Spinal cord (tissue), 10 donors: ENCODE results near the gene PARP4. TPM values are rescaled to one million over a fixed set of nuclear protein-coding genes. Genes with fewer than 3 reads are reported as not detected.
"Not testable (repeated sequence)": the region's sequence is repeated elsewhere in the genome, so short reads cannot be mapped to it uniquely, and the experiment has no call there.

Experiments
- DNase-seq, 6 donors: peaks; one replicate each; pipeline versions ENCODE4 v3.0.0 to v3.0.0-alpha.2; 2013 to 2015; ENCODE audit warnings: low spot score in 6 of 6, low read depth in 4 of 6
- H3K27ac ChIP-seq: one replicate; pipeline ENCODE4 v1.5.1; 2013; ENCODE audit warnings: low read depth, low read length, control low read depth
- H3K27me3 ChIP-seq: one replicate; pipeline ENCODE4 v1.6.1; 2013; ENCODE audit warnings: low read length; ENCODE audit not compliant: control insufficient read depth, insufficient read depth
- H3K36me3 ChIP-seq: one replicate; pipeline ENCODE4 v1.6.1; 2013; ENCODE audit warnings: low read length; ENCODE audit not compliant: control insufficient read depth, insufficient read depth
- H3K4me1 ChIP-seq: one replicate; pipeline ENCODE4 v1.6.1; 2013; ENCODE audit warnings: low read length; ENCODE audit not compliant: control insufficient read depth, insufficient read depth
- H3K4me3 ChIP-seq: one replicate; pipeline ENCODE4 v1.5.1; 2013; ENCODE audit warnings: low read depth, low read length, control low read depth
- H3K9me3 ChIP-seq: one replicate; pipeline ENCODE4 v1.6.1; 2013; ENCODE audit warnings: low read length; ENCODE audit not compliant: control insufficient read depth, insufficient read depth
- WGBS: methylation state at CpG from one replicate; pipeline ENCODE4 v1.1.5; 2013; ENCODE audit warnings: missing lambda C conversion rate; ENCODE audit not compliant: insufficient coverage; 5-methylcytosine and 5-hydroxymethylcytosine counted together
- polyA plus RNA-seq, 2 donors: library from polyadenylated mRNA; unstranded; fragments of 120-200 nt; gene quantifications; one replicate each; pipeline ENCODE4 v1.2.1, GENCODE V29; 2013; ENCODE audit not compliant: insufficient read length in 2 of 2
- total RNA-seq, 2 donors: library from RNA; depleted of rRNA in 1 of 2; stranded (reverse); fragments of 120-200 nt in 1 of 2; fragments of >200 nt in 1 of 2; gene quantifications; one replicate each; pipeline versions ENCODE4 v1.2.3 to v1.2.4, GENCODE V29; 2013 to 2014
- donor health status: healthy.

Gene PARP4
- total and polyA plus RNA-seq, 4 donors = 19.6 to 43.5 (median 27.6) TPM

- H3K36me3 ChIP-seq = peaks cover 9% of the 10 kb centered on the region
- H3K27me3 ChIP-seq = no peaks in the 10 kb centered on the region
- no peak overlapping the region for H3K27ac ChIP-seq
- peaks cover 11% of the 10 kb centered on the region for H3K4me1 ChIP-seq
- WGBS = 98% methylated on average over 50 of the region's 50 CpGs
- no peak overlapping the region for H3K4me3 ChIP-seq
- DNase-seq = no peak
- no peaks in the 10 kb centered on the region for H3K9me3 ChIP-seq
Measured at GRCh38 chr13:24506698-24507335, 5.8 kb downstream of the PARP4 start.

GRCh38 chr13:24506283-24506682, 6.3 kb downstream of the PARP4 start:
- H3K36me3 ChIP-seq, H3K9me3 ChIP-seq, DNase-seq, H3K4me1 ChIP-seq, H3K27ac ChIP-seq, H3K4me3 ChIP-seq, H3K27me3 ChIP-seq: not testable (repeated sequence)
- 84% methylated on average over 5 of the region's 6 CpGs for WGBS

- no peak overlapping the region for H3K27ac ChIP-seq
- no peaks in the 10 kb centered on the region for H3K9me3 ChIP-seq
- H3K4me1 ChIP-seq = peaks cover 7% of the 10 kb centered on the region
- H3K36me3 ChIP-seq = peaks cover 9% of the 10 kb centered on the region
- no peak overlapping the region for H3K4me3 ChIP-seq
- 97% methylated on average over 12 of the region's 20 CpGs for WGBS
- DNase-seq = no peak
- no peaks in the 10 kb centered on the region for H3K27me3 ChIP-seq
Measured at GRCh38 chr13:24505756-24506155, 6.8 kb downstream of the PARP4 start.

- Histone ChIP-seq H3K27ac (no peak overlapping the region), H3K4me1 (peaks cover 7% of the 10 kb centered on the region), H3K36me3 (peaks cover 9% of the 10 kb centered on the region), H3K9me3 (no peaks in the 10 kb centered on the region), H3K27me3 (no peaks in the 10 kb centered on the region), H3K4me3 (no peak overlapping the region)
- DNase-seq = no peak
- WGBS = 100% methylated on average over 5 of the region's 8 CpGs
Measured at GRCh38 chr13:24505256-24505655, 7.3 kb downstream of the PARP4 start.

- 55% methylated on average over 1 of the region's 4 CpGs for WGBS
- Histone ChIP-seq H3K27me3 (no peaks in the 10 kb centered on the region), H3K4me3 (no peak overlapping the region), H3K4me1 (peaks cover 7% of the 10 kb centered on the region), H3K36me3 (peaks cover 9% of the 10 kb centered on the region), H3K27ac (no peak overlapping the region), H3K9me3 (no peaks in the 10 kb centered on the region)
- DNase-seq = no peak
Measured at GRCh38 chr13:24503379-24503696, 9.2 kb downstream of the PARP4 start.

GRCh38 chr13:24502533-24503378, 9.8 kb downstream of the PARP4 start:
- DNase-seq = no peak
- H3K36me3 ChIP-seq = peaks cover 9% of the 10 kb centered on the region
- no peak overlapping the region for H3K4me3 ChIP-seq
- no peaks in the 10 kb centered on the region for H3K9me3 ChIP-seq
- H3K4me1 ChIP-seq = peaks cover 7% of the 10 kb centered on the region
- H3K27ac ChIP-seq = no peak overlapping the region
- WGBS = 60% methylated on average over 5 of the region's 8 CpGs
- H3K27me3 ChIP-seq = no peaks in the 10 kb centered on the region

- Histone ChIP-seq H3K36me3 (peaks cover 2% of the 10 kb centered on the region), H3K4me1 (peaks cover 7% of the 10 kb centered on the region), H3K9me3 (no peaks in the 10 kb centered on the region), H3K4me3 (no peak overlapping the region), H3K27me3 (no peaks in the 10 kb centered on the region), H3K27ac (no peak overlapping the region)
- DNase-seq = peak in 1 of 6 donors; percentile 22
- 90% methylated on average over 2 of the region's 2 CpGs for WGBS
Measured at GRCh38 chr13:24500977-24501376, 11.6 kb downstream of the PARP4 start.

- H3K36me3 ChIP-seq = no peaks in the 10 kb centered on the region
- DNase-seq = no peak
- no peaks in the 10 kb centered on the region for H3K9me3 ChIP-seq
- H3K4me3 ChIP-seq = no peak overlapping the region
- H3K27ac ChIP-seq = no peak overlapping the region
- H3K27me3 ChIP-seq = no peaks in the 10 kb centered on the region
- H3K4me1 ChIP-seq = peaks cover 1% of the 10 kb centered on the region
- no CpG with 5 or more reads among the region's 1 CpG for WGBS
Measured at GRCh38 chr13:24497742-24498141, 14.8 kb downstream of the PARP4 start.

GRCh38 chr13:24496295-24496694, 16.3 kb downstream of the PARP4 start:
- DNase-seq, H3K36me3 ChIP-seq, H3K9me3 ChIP-seq, H3K27me3 ChIP-seq, H3K4me3 ChIP-seq, H3K27ac ChIP-seq, H3K4me1 ChIP-seq: not testable (repeated sequence)
- WGBS = no CpG with 5 or more reads among the region's 2 CpGs
